NCI-H69 (cell line): ENCODE results near the gene HPCAL1.

Experiments
- DNase-seq: peaks from one replicate; lab custom pipeline; 2025; lab: John Stamatoyannopoulos, UW

The HPCAL1 gene

GRCh38 chr2:10303694-10304378, 1.1 kb downstream of the HPCAL1 start:
- peak; percentile 56 for DNase-seq

GRCh38 chr2:10304458-10305253, 2.0 kb downstream of the HPCAL1 start:
- DNase-seq, result no peak

GRCh38 chr2:10305254-10305635, 2.5 kb downstream of the HPCAL1 start:
- DNase-seq, result no peak

- DNase-seq, result peak; percentile 31
Observed at GRCh38 chr2:10305715-10306114, 3.0 kb downstream of the HPCAL1 start.

- no peak for DNase-seq
Observed at GRCh38 chr2:10306901-10307463, 4.3 kb downstream of the HPCAL1 start.

GRCh38 chr2:10307561-10308156, 5.0 kb downstream of the HPCAL1 start:
- no peak for DNase-seq

- DNase-seq, result no peak
Observed at GRCh38 chr2:10308866-10309265, 6.2 kb downstream of the HPCAL1 start.

GRCh38 chr2:10309286-10309685, 6.6 kb downstream of the HPCAL1 start:
- DNase-seq, result no peak

- DNase-seq, result no peak
Observed at GRCh38 chr2:10310309-10310888, 7.7 kb downstream of the HPCAL1 start.

- DNase-seq, result no peak
Observed at GRCh38 chr2:10311736-10312135, 9.0 kb downstream of the HPCAL1 start.

- no peak for DNase-seq
Observed at GRCh38 chr2:10312437-10312957, 9.8 kb downstream of the HPCAL1 start.

- no peak for DNase-seq
Observed at GRCh38 chr2:10316336-10316735, 13.6 kb downstream of the HPCAL1 start.

- peak; percentile 51 for DNase-seq
Observed at GRCh38 chr2:10316860-10317259, 14.2 kb downstream of the HPCAL1 start.

- DNase-seq, result no peak
Observed at GRCh38 chr2:10317646-10318045, 14.9 kb downstream of the HPCAL1 start.

- DNase-seq, result no peak
Observed at GRCh38 chr2:10318345-10318744, 15.6 kb downstream of the HPCAL1 start.

GRCh38 chr2:10319892-10320574, 17.3 kb downstream of the HPCAL1 start:
- no peak for DNase-seq

- no peak for DNase-seq
Observed at GRCh38 chr2:10320575-10320931, 17.8 kb downstream of the HPCAL1 start.

GRCh38 chr2:10320933-10321332, 18.2 kb downstream of the HPCAL1 start:
- DNase-seq, result no peak

- no peak for DNase-seq
Observed at GRCh38 chr2:10321622-10322021, 18.9 kb downstream of the HPCAL1 start.

- no peak for DNase-seq
Observed at GRCh38 chr2:10322481-10322880, 19.8 kb downstream of the HPCAL1 start.

GRCh38 chr2:10322973-10323372, 20.3 kb downstream of the HPCAL1 start:
- DNase-seq, result no peak

GRCh38 chr2:10323535-10323934, 20.8 kb downstream of the HPCAL1 start:
- DNase-seq, result no peak
